Vagina (tissue), 2 donors: ENCODE results near the gene WDR55.

ENCODE experiments used
- CTCF ChIP-seq, 3 experiments: fragments of 450-650 bp in 2 of 3; fragments of 200-600 bp in 1 of 3; sonication (generic) in 1 of 3; IDR thresholded peaks; one replicate each; pipeline ENCODE4 v1.5.1; 2017 to 2019; ENCODE audit warnings: antibody characterized with exemption in 3 of 3, mild to moderate bottlenecking in 2 of 3, moderate library complexity in 2 of 3
- POLR2A ChIP-seq, 2 donors: fragments of 450-650 bp; IDR thresholded peaks; one replicate each; pipeline ENCODE4 v1.6.1; 2017; ENCODE audit warnings: antibody characterized with exemption in 2 of 2, mild to moderate bottlenecking in 2 of 2, moderate library complexity in 2 of 2
- POLR2AphosphoS5 ChIP-seq, 2 donors: sonication (generic); formaldehyde crosslinking; IDR thresholded peaks; one replicate each; pipeline ENCODE4 v1.9.0; 2017; ENCODE audit warnings: antibody characterized with exemption in 2 of 2, mild to moderate bottlenecking in 2 of 2, low read depth in 1 of 2; ENCODE audit not compliant: insufficient read depth in 1 of 2

- TF ChIP-seq POLR2AphosphoS5 (IDR thresholded peaks at IDR 0.05; ENCODE audit: insufficient read depth in 1 of 2, low read depth in 1 of 2) (no peak), CTCF (IDR thresholded peaks at IDR 0.05) (no peak), POLR2A (IDR thresholded peaks at IDR 0.05) (no peak)
These were observed 9.5 kb downstream of the WDR55 start for GRCh38 chr5:140674211-140674610.
